Posterior cingulate gyrus (tissue), 11 donors: Measurements from ENCODE around the gene KDM5B.
"Not testable (repeated sequence)": the region's sequence is repeated elsewhere in the genome, so short reads cannot be mapped to it uniquely, and the experiment has no call there.

Source experiments
- DNase-seq, 10 donors: peaks; one replicate each; pipeline versions ENCODE4 v3.0.0 to v3.0.0-alpha.2; 2020 to 2021; ENCODE audit warnings: mixed read lengths in 3 of 10
- intact Hi-C: fragments of 100-400 bp; cut with DNase I; formaldehyde crosslinking; loops from one replicate; pipeline ENCODE4 v1.15.1; 2023

The KDM5B gene

DNA sequence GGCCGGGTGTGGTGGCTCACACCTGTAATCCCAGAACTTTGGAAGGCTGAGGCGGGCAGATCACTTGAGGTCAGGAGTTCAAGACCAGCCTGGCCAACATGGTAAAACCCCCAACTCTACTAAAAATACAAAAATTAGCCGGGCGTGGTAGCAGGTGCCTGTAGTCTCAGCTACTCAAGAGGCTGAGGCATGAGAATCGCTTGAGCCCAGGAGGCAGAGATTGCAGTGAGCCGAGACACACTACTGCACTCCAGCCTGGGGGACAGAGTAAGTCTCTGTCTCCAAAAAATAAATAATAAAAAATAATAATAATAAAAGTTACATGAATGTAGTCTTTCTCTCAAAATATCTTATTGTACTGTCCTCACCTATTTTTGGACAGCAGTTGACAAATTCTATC, 13.3 kb downstream of the KDM5B start:
- intact Hi-C loops, DNase-seq: not testable (repeated sequence)

DNA sequence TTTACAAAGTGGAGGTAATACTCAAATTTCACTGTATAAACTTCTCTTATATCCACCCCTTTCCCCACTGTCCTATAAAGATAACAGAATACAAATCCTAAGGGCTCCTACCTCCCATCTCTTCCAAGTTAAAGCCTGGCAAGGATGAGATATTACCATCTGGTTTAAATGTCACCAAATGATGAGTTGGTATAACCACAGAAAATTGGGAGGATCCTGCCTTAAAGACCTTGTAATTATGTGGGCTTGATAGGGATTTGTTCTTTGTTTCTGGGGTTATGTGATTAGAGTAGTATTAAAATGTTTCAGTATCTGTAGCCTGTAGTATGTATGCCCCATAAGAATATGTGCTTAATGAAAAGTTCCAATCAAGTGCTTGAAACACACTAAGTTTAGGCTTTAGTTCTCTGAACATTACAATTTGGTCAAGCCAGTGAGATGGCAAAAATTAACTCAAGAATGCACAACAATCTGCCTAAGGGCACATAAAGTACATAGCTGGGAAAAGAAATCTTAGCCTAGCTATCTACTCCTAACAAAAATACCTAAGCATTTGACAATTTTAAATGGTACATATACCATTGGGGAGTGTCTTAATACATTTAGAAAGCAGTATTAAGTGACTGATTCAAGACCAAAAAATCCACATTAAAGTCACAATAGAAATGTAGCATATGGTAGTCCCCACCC, 14.0 kb downstream of the KDM5B start:
- DNase-seq = no peak
- intact Hi-C loops = no loop called here

DNA sequence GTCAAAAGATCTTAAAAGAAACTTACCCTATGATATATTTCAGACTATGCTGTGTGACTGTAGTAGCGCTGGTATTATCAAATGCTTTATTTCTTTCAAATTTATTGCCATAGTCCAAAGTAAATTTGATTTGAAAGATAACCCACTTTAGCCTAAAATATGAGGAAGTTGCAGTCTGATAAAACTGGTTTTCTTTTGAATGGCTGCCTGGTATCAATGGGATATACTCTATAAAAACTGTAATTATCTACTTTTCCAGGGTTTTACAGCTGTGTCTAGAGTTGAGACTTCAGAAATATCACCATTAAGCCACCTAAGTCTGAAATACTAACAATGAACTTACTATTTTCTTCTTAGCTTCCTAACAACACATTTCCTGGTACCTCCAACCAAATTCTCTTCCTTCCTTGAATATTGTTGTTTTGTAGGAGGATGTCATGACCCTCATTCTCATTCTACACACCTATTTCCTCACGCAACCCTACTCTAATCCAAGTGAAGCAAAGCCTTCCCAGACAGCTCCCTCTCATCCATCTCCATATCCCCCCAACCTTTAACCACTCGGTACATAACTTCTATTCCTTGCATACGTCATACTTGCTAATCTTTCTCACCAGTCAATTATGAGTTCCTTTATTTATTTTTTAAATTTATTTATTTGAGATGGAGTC, 17.0 kb downstream of the KDM5B start:
- DNase-seq = no peak

DNA sequence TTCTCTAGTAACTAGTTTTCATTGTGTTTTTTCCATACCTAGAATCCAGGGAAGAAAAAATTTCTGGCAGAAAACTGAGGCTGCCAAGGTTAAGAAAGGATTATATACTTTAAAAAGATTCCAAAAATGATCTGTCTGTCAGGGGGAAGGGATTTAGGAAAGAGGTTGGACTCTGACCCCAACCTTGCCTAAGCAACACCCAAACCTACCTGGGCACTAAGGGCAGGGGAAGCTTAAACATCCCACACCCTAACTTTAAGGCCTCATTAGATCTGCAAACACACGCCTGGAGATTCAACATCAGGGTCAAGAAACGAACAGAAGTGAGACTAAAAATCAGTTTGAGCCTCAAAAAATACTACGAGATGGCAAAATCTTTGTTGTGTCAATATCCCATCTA, 19.4 kb downstream of the KDM5B start:
- intact Hi-C loops = no loop called here
- DNase-seq = no peak

More for the DNA sequence above, 17.0 kb downstream of the KDM5B start:
- intact Hi-C loops = no loop called here

DNA sequence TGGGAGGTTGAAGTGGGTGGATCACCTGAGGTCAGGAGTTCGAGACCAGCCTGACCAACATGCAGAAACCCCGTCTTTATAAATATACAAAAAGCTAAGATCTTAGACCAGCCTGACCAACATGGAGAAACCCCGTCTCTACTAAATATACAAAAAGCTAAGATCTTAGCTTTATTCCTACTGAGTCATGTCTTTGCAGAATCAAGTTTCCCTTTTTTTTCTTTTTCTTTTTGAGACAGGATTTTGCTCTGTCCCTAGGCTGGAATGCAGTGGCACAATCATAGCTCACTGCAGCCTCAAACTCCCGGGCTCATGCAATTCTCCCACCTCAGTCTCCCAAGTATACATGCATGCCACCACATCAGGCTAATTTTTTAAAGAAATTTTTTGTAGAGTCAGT, 21.4 kb downstream of the KDM5B start:
- intact Hi-C loops = no loop called here

DNA sequence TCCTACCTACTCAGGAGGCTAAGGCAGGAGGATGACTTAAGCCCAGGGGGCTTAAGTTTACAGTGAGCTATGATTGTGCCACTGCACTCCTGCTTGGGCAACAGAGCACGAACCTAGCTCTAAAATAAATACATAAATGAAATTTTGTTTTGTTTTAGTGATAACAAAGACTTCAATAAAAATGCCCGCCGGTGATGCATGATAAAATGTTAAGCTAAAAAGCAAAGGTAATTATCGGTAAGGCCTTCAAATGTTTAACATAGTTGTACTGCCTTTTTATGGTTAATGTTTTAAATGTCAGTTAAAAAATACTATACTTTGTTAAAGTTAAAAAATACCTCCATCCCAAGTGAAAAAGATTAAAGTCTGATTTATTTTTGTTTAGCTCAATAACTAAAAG, 27.0 kb downstream of the KDM5B start:
- intact Hi-C loops = no loop called here
- DNase-seq = no peak

More for the DNA sequence above, 21.4 kb downstream of the KDM5B start:
- no peak for DNase-seq

DNA sequence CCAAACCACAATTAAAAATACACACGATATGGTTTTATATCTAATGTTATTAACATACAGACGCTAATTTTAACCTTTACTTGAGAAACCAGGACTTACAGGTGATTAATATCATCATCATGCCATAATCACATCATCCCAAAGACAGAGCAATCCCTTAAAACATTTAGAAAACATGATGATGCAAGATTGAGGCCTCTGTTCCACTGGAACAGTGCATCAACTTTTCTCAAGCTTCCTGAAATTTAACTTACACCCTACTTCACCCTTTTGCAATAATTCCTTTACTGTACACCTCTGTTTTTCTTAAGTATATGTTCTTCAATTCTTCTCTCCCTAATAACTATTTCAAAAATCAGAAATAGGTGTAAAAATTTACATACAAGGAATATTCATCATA, 38.1 kb downstream of the KDM5B start:
- intact Hi-C loops = no loop called here
- DNase-seq = no peak

DNA sequence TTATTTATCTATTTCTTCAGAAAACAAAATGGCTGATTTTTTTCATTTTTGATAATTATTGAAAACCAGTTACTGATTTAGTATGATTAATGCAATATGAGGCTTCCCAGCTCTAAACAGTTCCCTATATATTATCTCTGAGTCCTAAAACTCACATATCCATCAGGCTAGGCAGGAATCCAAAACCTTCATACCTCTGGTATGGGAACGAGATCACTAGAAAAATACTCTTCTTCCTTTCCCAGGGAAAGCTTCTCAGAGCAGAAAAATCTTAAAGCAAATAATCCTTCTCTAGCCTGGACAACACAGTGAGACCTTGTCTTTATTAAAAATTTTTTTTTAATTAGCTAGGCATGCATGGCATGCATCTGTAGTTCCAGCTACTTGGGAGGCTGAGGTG, 42.5 kb downstream of the KDM5B start:
- intact Hi-C loops = no loop called here
- no peak for DNase-seq

DNA sequence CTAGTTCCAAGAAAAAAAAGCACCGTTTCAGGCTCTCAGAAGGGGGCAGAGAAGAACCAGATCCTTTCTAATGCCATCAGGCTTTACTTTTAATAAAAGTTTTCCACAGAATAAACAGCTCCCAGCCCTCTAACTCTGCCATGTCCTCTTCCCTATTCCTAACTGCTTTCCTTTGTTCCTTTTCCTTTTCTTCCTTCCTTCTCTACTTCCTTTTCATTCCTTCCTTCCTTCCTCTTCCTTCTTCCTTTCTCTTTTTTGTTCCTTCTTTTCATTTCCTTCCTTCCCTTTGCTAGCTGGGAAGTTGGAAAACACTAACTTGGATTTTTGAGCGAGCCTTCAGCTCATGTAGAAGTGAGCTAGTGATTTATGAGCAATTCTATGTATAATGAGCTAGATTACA, 46.2 kb downstream of the KDM5B start:
- no peak for DNase-seq
- intact Hi-C loops = no loop called here

DNA sequence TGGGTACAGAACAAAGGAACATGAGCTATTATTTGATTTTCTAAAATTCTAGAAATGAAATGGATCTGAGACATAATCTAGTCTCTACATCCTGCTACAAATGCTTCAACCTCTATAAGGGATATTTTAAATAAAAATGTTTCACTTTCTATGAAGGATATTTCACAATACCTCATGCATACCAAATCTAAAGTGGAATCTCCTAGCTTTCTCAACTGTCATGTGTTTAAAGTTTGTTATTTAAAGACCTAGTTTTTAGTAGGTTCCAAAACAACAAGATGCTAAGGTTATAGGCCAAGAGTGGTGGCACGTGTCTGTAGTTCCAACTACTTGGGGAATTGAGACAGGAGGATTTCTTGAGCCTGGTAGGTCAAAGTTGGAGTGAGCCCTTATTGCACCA, 47.6 kb downstream of the KDM5B start:
- intact Hi-C loops = no loop called here
- no peak for DNase-seq

DNA sequence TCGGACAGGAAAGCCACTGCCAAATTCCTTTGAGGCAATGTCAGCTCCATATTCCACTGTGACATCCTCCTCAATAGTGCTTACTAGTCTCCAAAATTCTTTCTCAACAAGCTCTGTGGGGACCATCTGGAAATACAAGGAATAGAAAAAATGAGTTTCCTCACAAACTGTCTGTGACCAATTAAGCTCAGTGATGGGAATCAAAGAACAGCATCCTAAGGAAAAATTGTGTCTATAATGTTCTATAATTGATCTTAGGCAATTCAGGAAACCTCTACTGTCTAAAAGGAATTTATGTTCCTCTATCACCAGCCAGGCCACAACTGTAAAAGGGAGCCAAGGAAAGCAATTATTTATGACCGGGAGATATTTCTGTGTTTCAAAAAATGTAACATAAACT, 51.8 kb downstream of the KDM5B start:
- no peak for DNase-seq
- intact Hi-C loops = no loop called here

DNA sequence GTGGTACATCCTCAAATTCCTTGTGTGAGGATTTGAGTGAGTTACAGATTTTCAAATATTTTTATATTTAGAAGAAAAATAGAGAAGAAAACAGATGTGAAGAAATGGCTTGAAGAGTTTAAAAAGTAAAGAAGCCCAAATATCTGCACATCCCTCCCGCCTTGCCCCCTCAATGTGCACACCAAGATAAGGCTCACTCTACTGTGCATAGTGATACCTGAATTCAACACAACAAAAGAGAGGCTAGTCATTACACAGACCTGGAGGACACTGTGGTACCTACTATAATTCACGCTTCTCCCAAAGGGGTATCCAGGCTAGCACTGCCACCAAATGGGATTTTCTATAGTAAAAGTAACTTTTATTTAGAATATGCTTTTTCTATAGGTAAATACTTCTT, 53.9 kb downstream of the KDM5B start:
- intact Hi-C loops = no loop called here

DNA sequence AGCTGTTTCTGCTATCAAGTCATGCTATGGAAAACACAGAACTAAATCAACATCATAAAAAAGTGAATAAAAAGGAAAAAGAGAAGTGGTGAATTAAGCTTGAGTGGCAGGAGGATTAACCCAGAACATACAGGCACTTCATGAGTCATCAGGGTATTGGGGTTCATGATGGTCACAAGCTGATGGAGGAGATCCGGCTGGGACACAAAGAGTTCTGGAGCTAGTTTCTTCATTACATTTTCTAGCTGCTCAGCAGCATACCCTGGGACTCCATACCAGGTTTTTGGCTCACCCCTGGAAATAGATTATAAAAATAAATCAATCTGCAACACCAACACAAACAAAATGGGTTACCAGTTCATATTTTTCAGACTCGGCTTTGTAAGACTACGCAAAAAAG, 55.4 kb downstream of the KDM5B start:
- DNase-seq = no peak
- intact Hi-C loops = no loop called here

More for the DNA sequence above, 53.9 kb downstream of the KDM5B start:
- no peak for DNase-seq

DNA sequence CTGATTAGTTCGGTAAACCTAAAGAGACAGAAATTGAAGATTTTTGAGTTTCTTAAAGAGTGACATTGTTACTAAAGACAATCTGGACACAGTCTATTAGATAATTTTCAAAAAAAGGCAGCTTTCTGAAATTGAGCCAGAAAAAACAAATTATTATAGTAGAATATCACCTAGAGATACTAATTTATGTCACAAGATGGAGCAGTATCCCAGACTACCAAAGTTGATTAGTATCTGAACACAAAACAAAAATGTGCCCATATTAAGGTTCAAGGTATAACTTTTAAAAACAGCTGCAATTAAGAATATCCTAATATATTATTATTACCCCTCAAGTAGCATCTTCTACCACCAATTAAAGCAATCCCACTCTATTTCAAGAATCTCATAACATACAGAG, 57.5 kb downstream of the KDM5B start:
- no peak for DNase-seq
- intact Hi-C loops = no loop called here

DNA sequence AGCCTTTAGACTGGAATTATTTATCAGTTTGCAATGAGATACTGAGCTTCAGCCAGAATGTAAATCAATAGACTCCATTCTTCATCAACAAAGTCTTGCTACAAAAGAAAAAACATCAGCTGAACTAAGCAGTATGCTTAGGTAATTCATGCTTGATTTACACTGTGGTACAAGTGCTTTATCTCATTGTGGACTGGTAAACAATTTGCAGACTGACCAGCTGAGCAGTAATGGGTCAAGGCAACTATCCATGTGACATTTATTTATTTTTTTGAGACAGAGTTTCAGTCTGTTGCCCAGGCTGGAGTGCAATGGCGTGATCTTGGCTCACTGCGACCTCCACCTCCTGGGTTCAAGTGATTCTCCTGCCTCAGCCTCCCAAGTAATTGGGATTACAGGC, 58.2 kb downstream of the KDM5B start:
- no peak for DNase-seq
- intact Hi-C loops = no loop called here

DNA sequence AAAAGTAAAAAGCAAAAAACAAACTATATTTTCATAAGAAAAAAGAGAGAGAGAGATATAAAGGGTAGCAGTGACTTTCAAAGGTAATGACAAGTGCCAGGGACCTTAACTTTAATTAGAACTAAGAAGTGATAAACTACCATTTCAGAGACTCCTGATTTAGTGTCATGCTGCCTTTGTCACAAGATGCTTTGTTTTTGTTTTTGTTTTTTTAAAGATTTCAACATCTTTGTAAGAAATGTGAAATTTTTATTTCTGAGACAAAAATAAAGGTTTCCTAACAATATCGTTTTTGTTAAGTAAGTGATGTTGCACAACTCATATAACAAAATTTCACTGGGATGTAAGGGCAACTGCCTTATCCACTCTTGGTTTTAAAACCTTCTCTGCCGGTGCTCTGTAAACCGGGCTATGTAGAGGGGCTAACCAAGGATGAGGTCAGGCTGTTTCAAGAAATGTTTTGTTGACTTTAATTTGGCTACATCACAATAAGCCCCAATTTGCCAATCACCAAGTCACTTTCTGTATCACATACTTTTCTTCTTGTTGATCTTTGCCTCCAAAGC, 62.8 kb downstream of the KDM5B start:
- no peak for DNase-seq
- intact Hi-C loops = no loop called here

DNA sequence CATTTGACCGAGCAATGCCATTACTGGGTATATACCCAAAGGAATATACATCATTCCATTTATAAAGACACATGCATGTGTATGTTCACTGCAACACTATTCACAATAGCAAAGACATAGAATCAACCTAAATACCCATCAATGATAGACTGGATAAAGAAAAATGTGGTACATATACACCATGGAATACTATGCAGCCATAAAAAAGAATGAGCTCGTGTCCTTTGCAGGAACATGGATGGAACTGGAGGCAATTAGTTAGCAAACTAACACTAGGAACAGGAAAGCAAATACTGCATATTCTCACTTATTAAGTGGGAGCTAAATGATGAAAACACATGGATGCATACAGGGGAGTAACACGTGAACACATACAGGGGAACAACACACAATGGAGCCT, 63.5 kb downstream of the KDM5B start:
- DNase-seq, intact Hi-C loops: not testable (repeated sequence)

DNA sequence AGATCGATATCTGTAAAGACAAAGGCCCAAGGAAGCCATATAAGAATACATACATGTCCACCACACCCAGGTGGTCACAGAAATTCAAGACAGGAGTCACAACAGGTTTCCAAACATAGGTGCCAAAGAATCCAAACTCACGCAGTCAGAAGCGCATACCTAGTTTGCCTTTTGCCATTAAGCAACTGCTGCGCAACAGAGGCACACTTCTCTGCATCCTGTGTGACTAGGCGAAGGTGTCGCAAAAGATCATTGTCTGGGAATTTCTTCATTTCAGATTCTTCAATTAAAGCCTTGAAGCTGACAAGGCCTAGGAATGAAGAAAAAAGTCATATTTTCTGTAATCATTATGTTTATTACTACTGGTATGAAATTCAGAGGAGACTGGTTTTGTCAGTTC, 65.7 kb downstream of the KDM5B start:
- DNase-seq = no peak
- intact Hi-C loops = no loop called here

DNA sequence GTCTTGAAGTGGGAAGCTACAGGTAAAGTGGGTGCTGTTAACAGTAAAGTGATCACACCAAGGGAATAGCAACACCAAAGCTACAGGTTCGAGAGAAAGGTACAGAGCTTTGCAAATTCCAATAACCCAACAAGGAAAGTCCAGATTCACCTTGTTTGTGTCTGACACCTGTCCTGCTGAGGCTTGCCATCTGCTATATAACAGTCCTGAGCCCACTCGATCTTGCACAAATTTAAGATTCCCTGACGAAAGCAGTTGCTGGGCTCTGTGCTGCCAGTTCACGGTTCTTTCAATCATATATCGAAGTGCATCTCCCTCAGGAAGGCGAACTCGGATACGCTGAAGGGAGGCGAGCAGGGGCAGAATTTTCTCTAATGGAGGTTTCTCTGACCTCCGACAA, 75.0 kb downstream of the KDM5B start:
- DNase-seq = no peak
- intact Hi-C loops = no loop called here

DNA sequence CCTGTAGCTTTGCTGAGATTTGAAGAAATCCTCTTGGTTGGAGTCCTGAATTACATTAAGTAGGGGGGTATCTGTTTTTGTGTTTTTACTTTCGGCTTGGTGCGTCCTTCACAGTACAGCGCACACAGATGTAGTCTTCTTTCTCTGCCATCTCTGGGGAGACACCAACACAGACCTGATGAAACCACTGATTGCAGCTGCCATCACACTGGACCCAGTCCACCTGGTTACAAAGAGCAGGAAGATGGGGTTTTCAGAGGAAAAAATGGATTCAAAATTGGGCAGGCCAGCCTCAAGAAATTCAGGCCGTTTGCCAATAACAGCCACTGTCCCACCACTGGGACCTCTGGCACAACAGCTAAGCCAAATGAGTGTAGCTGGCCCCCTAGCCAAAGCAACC, 79.3 kb downstream of the KDM5B start:
- DNase-seq = no peak
- intact Hi-C loops = no loop called here

DNA sequence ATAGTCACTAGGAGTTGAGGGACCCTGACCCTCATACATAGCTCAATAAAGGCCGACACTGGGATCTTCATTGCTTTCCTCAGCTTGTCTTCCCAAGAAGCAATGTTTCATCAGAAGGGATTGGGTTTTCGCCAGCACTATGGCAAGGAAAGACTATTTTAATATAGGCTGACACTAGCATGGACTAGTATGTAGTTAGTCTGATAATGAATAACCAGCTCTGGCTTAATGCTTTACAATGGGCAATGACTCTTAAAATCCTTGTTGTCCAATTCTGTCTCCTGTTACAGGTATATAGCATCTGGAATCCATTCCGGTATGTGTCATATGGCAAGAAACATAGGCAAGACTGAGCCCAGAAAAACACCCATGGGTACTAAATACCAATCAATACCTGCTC, 82.7 kb downstream of the KDM5B start:
- no peak for DNase-seq
- intact Hi-C loops = no loop called here

DNA sequence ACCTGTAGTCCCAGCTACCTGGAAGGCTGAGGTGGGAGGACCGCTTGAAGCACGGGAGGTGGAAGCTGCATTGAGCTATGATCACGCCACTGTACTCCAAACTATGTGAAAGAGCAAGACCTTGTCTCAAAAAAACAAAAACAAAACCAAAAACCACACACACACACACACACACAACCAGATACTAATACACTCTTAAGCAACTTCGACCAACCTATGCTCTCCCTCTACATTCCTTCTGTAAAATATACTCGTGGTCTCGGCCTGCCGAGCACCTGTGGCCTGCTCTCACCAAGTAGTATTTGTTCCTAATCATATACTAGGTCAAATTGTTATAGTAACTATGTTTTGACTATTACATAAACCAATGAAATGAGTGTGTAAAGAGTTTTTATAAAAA, 84.5 kb downstream of the KDM5B start:
- intact Hi-C loops = no loop called here
- DNase-seq = peak in 1 of 10 donors; percentile 24
